Measurements from ENCODE around the gene PCDH19.

Gene PCDH19

DNA sequence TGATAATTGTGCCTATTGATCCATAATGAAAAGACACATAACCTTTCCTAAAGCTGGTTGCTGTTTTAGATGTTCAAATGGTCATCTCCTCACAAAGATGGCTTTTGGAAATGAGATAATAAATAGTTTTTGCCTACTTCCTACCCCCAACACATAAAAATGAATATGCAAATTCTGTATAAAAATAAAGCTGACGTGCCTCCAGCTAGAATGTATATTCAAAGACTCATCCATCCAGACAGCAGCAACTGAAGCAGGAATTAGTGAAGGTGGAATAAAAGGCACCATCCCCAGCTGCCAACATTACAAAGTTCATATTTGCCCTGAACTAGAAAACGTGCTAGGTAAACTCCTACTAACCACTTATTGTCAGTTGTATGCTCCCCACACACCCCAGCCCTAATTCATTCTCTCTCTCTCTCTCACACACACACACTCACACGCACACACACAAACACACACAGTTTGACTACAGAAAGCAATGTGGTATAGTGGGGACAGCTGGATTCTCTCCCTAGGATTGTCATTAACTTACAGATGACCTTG lies 53.6 kb downstream of the PCDH19 start:
- Histone ChIP-seq H2AFZ (ENCODE audit: low read length) (no peak overlapping the region), H3F3A (ENCODE audit: low read depth) (no peaks in the 10 kb centered on the region), H3K9ac (ENCODE audit: low read depth, low read length, poor library complexity, severe bottlenecking) (no peak overlapping the region), H4K20me1 (ENCODE audit: insufficient read depth, low read length, poor library complexity, severe bottlenecking) (no peaks in the 10 kb centered on the region), H3K4me1 (ENCODE audit: insufficient read depth, low read length, poor library complexity, severe bottlenecking) (no peaks in the 10 kb centered on the region), H3K4me3 (ENCODE audit: low read length, poor library complexity, severe bottlenecking) (no peak overlapping the region), H3K9me2 (replicated peaks; ENCODE audit: low read depth, low read length) (no peaks in the 10 kb centered on the region), H3K9me3 (ENCODE audit: insufficient read depth, low read depth, low read length) (no peaks in the 10 kb centered on the region), H3K27me3 (ENCODE audit: insufficient read depth, low read length, poor library complexity, severe bottlenecking) (no peaks in the 10 kb centered on the region), H3K36me3 (ENCODE audit: insufficient read depth, low read length) (no peaks in the 10 kb centered on the region), H3K4me2 (ENCODE audit: low read depth, low read length, poor library complexity, severe bottlenecking) (no peak overlapping the region), H3K79me2 (ENCODE audit: insufficient read depth, low read length) (no peaks in the 10 kb centered on the region)
- TF ChIP-seq EZH2phosphoT487 (IDR thresholded peaks at IDR 0.05; ENCODE audit: borderline replicate concordance) (no peak), CTCF (conservative IDR thresholded peaks at IDR 0.05; ENCODE audit: low read length) (no peak)

- Histone ChIP-seq H2AFZ (ENCODE audit: low read length) (no peak overlapping the region), H3K27me3 (ENCODE audit: insufficient read depth, low read length, poor library complexity, severe bottlenecking) (no peaks in the 10 kb centered on the region), H3F3A (ENCODE audit: low read depth) (no peaks in the 10 kb centered on the region), H3K79me2 (ENCODE audit: insufficient read depth, low read length) (no peaks in the 10 kb centered on the region), H3K9ac (ENCODE audit: low read depth, low read length, poor library complexity, severe bottlenecking) (no peak overlapping the region), H3K36me3 (ENCODE audit: insufficient read depth, low read length) (no peaks in the 10 kb centered on the region), H3K9me3 (ENCODE audit: insufficient read depth, low read depth, low read length) (no peaks in the 10 kb centered on the region), H3K9me2 (replicated peaks; ENCODE audit: low read depth, low read length) (no peaks in the 10 kb centered on the region), H3K4me1 (ENCODE audit: insufficient read depth, low read length, poor library complexity, severe bottlenecking) (no peaks in the 10 kb centered on the region), H3K4me3 (ENCODE audit: low read length, poor library complexity, severe bottlenecking) (no peak overlapping the region), H4K20me1 (ENCODE audit: insufficient read depth, low read length, poor library complexity, severe bottlenecking) (no peaks in the 10 kb centered on the region), H3K4me2 (ENCODE audit: low read depth, low read length, poor library complexity, severe bottlenecking) (no peak overlapping the region)
- TF ChIP-seq CTCF (conservative IDR thresholded peaks at IDR 0.05; ENCODE audit: low read length) (no peak), EZH2phosphoT487 (IDR thresholded peaks at IDR 0.05; ENCODE audit: borderline replicate concordance) (no peak)
Measured at GRCh38 chrX:100355680-100356079, 54.4 kb downstream of the PCDH19 start.

- Histone ChIP-seq H3K4me1 (ENCODE audit: insufficient read depth, low read length, poor library complexity, severe bottlenecking) (no peaks in the 10 kb centered on the region), H3F3A (ENCODE audit: low read depth) (no peaks in the 10 kb centered on the region)
Measured at GRCh38 chrX:100353326-100353725, 56.7 kb downstream of the PCDH19 start.

More at GRCh38 chrX:100353326-100353725, 56.7 kb downstream of the PCDH19 start:
- Histone ChIP-seq H3K4me3 (ENCODE audit: low read length, poor library complexity, severe bottlenecking) (no peak overlapping the region), H3K36me3 (ENCODE audit: insufficient read depth, low read length) (no peaks in the 10 kb centered on the region), H3K79me2 (ENCODE audit: insufficient read depth, low read length) (no peaks in the 10 kb centered on the region), H3K4me2 (ENCODE audit: low read depth, low read length, poor library complexity, severe bottlenecking) (no peak overlapping the region), H4K20me1 (ENCODE audit: insufficient read depth, low read length, poor library complexity, severe bottlenecking) (no peaks in the 10 kb centered on the region), H2AFZ (ENCODE audit: low read length) (no peak overlapping the region), H3K9ac (ENCODE audit: low read depth, low read length, poor library complexity, severe bottlenecking) (no peak overlapping the region), H3K9me3 (ENCODE audit: insufficient read depth, low read depth, low read length) (no peaks in the 10 kb centered on the region), H3K27me3 (ENCODE audit: insufficient read depth, low read length, poor library complexity, severe bottlenecking) (no peaks in the 10 kb centered on the region), H3K9me2 (replicated peaks; ENCODE audit: low read depth, low read length) (no peaks in the 10 kb centered on the region)
- TF ChIP-seq CTCF (conservative IDR thresholded peaks at IDR 0.05; ENCODE audit: low read length) (no peak), EZH2phosphoT487 (IDR thresholded peaks at IDR 0.05; ENCODE audit: borderline replicate concordance) (no peak)

Data from Loucy (cell line).